Activated T-helper 1 cell treated with Interleukin-2 at 50 U/mL for 16 hours (primary cell): ENCODE data around the gene PIP5K1A.
"Not testable (repeated sequence)": the region's sequence is repeated elsewhere in the genome, so short reads cannot be mapped to it uniquely, and the experiment has no call there.

Source experiments
- DNase-seq: peaks from one replicate; pipeline ENCODE4 v3.0.0-alpha.2; 2020; ENCODE audit warnings: low read depth

The PIP5K1A gene

GRCh38 chr1:151254217-151255213 lies 56.2 kb downstream of the PIP5K1A start, which contains the start of gene PSMD4:
Gene PSMD4, plus strand, starts transcription at chr1:151254734. Its CDS starts 49 bp downstream, at chr1:151254783.
- DNase-seq: peak; percentile 86

- no peak for DNase-seq
Measured at GRCh38 chr1:151255381-151255780, 57.0 kb downstream of the PIP5K1A start.

GRCh38 chr1:151259351-151259750 lies 61.0 kb downstream of the PIP5K1A start:
- DNase-seq: no peak

- no peak for DNase-seq
Measured at GRCh38 chr1:151265446-151266236, 67.3 kb downstream of the PIP5K1A start.

- no peak for DNase-seq
Measured at GRCh38 chr1:151266315-151266714, 68.0 kb downstream of the PIP5K1A start.

- DNase-seq: no peak
Measured at GRCh38 chr1:151266821-151267220, 68.5 kb downstream of the PIP5K1A start.

GRCh38 chr1:151267760-151268159 lies 69.4 kb downstream of the PIP5K1A start:
- DNase-seq: no peak

- no peak for DNase-seq
Measured at GRCh38 chr1:151273924-151274466, 75.6 kb downstream of the PIP5K1A start.

GRCh38 chr1:151275341-151275740 lies 77.0 kb downstream of the PIP5K1A start:
- not testable (repeated sequence) for DNase-seq

GRCh38 chr1:151277249-151277648 lies 78.9 kb downstream of the PIP5K1A start:
- no peak for DNase-seq

- peak; percentile 93 for DNase-seq
Measured at GRCh38 chr1:151281225-151281968, 83.0 kb downstream of the PIP5K1A start.

- DNase-seq: peak; percentile 97
Measured at GRCh38 chr1:151281969-151282882, 83.9 kb downstream of the PIP5K1A start, which contains the start of gene ZNF687. Gene ZNF687, plus strand, starts transcription at chr1:151282299. Its CDS starts 3,993 bp downstream, at chr1:151286292.

- peak; percentile 9 for DNase-seq
Measured at GRCh38 chr1:151282883-151283725, 84.8 kb downstream of the PIP5K1A start.

GRCh38 chr1:151284013-151284577 lies 85.7 kb downstream of the PIP5K1A start:
- no peak for DNase-seq

- DNase-seq: no peak
Measured at GRCh38 chr1:151286619-151287340, 88.4 kb downstream of the PIP5K1A start.

- no peak for DNase-seq
Measured at GRCh38 chr1:151287341-151287699, 89.0 kb downstream of the PIP5K1A start.

GRCh38 chr1:151287767-151288500 lies 89.6 kb downstream of the PIP5K1A start:
- DNase-seq: no peak

GRCh38 chr1:151288502-151288901 lies 90.2 kb downstream of the PIP5K1A start:
- no peak for DNase-seq
